ENCODE data around the gene EGF.

EGF gene

DNA sequence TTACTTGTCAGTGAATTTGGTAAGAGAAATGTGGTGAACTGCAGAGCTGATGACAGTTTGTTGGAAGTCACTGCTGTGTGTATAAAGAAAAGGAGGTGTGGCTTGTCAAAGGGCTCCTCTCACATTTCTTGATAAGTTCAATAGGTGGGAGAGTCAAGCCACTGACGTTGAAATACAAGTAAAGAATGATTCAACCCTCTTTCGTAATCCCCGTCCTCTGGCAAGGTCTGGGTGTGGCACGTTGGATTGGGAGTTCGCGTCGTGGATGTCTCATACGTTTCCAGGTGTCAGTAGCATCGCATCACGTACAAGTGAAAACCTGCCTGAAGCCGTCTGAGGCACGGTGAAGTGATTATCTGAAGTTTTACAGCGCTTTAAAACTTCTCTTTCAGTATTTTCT, 76.4 kb downstream of the EGF start:
- Histone ChIP-seq H3K9me3 (ENCODE audit: control insufficient read depth, low read length) (no peaks in the 10 kb centered on the region), H3K36me3 (ENCODE audit: control insufficient read depth, insufficient read depth, low read length) (no peaks in the 10 kb centered on the region), H3K4me1 (ENCODE audit: control insufficient read depth, insufficient read depth, low read length) (no peaks in the 10 kb centered on the region), H3K4me3 (ENCODE audit: insufficient read depth, low read depth, low read length) (no peak overlapping the region), H3K27ac (ENCODE audit: insufficient read depth, low read depth, low read length, poor library complexity, severe bottlenecking) (no peak overlapping the region), H3K27me3 (ENCODE audit: control insufficient read depth, insufficient read depth, low read length, poor library complexity, severe bottlenecking) (no peaks in the 10 kb centered on the region)
- WGBS, 2 experiments, result 92 to 93% methylated on average over 13 of the region's 13 CpGs

DNA sequence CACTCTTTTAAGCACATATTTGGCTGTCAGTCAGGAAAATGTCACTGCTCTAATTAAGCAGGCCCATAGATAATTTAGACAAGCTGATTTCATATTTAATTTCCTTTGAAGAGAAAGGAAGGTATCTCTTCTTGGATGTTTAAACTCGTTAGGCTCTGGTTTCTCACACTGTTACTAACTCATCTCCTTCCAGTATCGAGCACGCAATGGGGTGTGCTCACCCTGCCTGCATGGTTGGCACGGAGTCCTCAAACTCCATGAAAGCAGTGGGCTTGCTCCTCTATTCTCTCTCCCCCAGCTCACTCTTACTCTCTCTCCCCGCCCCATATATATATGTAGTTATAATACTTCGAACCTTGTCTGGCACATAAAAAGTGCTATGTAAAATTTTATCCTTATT, 76.9 kb downstream of the EGF start:
- Histone ChIP-seq H3K36me3 (ENCODE audit: control insufficient read depth, insufficient read depth, low read length) (no peaks in the 10 kb centered on the region), H3K4me1 (ENCODE audit: control insufficient read depth, insufficient read depth, low read length) (no peaks in the 10 kb centered on the region), H3K9me3 (ENCODE audit: control insufficient read depth, low read length) (no peaks in the 10 kb centered on the region), H3K27me3 (ENCODE audit: control insufficient read depth, insufficient read depth, low read length, poor library complexity, severe bottlenecking) (no peaks in the 10 kb centered on the region), H3K27ac (ENCODE audit: insufficient read depth, low read depth, low read length, poor library complexity, severe bottlenecking) (no peak overlapping the region), H3K4me3 (ENCODE audit: insufficient read depth, low read depth, low read length) (no peak overlapping the region)
- WGBS, 2 experiments, result 93 to 99% methylated on average over 4 of the region's 6 CpGs

DNA sequence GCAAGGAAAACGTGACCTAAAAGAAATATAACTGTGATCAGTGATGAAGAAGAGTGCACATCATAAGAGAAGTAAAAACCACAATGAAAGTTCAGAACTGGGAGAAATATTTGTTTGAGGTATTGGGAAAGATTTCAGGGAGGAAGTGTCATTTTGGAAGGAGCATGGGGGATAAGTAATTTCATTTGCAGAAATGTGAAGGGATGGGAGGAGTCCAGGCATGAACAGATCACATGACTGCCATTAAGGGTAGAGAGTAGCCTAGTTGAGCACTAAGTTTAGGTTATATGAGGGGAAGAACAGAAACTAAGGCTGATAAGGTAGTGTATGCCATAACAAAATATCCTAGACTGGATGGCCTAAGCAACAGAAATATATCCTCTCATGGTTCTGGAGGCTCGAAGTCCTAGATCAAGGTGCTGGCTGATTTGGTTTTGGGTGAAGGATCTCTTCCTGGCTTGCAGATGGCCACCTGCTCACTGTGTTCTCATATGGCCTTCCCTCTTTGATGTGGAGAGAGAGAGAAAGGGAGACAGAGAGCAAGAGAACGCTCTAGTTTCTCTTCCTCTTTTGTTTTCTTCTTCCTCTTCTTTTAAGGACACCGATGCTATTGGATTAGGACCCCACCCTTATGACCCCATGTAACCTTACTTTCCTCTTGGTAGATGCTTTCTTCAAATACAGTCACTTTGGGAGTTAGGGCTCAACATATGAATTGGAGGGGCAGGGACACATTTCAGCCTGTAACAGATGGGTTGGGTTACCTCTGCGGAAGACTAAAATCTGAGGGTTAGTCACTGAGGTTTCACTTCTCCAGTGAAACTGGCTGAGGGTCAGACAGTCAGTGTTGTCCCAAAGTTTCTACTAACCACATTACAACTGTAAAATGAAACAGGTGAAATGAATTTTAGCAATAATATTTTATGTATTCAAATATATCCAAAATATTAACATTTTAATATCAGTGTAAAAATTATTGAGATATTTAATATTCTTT, 77.9 kb downstream of the EGF start:
- WGBS, 2 experiments, result 80 to 90% methylated on average over 5 of the region's 5 CpGs
- Histone ChIP-seq H3K27me3 (ENCODE audit: control insufficient read depth, insufficient read depth, low read length, poor library complexity, severe bottlenecking) (no peaks in the 10 kb centered on the region), H3K9me3 (ENCODE audit: control insufficient read depth, low read length) (no peaks in the 10 kb centered on the region), H3K4me1 (ENCODE audit: control insufficient read depth, insufficient read depth, low read length) (no peaks in the 10 kb centered on the region), H3K27ac (ENCODE audit: insufficient read depth, low read depth, low read length, poor library complexity, severe bottlenecking) (no peak overlapping the region), H3K36me3 (ENCODE audit: control insufficient read depth, insufficient read depth, low read length) (no peaks in the 10 kb centered on the region), H3K4me3 (ENCODE audit: insufficient read depth, low read depth, low read length) (no peak overlapping the region)

DNA sequence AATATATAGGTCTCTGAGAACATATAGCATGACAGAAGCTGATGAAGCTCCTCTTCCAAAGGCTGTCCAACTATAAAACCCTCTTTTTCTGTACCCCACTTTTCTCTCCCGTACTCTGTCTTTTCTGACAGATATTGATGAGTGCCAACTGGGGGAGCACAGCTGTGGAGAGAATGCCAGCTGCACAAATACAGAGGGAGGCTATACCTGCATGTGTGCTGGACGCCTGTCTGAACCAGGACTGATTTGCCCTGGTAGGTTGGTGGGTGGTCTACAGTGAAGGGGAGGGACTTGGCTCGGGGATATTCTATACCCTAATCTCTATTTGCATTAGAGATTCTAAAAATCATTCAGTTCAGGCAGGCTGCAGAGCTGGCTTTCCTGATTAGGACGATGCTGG, 80.4 kb downstream of the EGF start:
- Histone ChIP-seq H3K27ac (ENCODE audit: insufficient read depth, low read depth, low read length, poor library complexity, severe bottlenecking) (no peak overlapping the region), H3K36me3 (ENCODE audit: control insufficient read depth, insufficient read depth, low read length) (no peaks in the 10 kb centered on the region), H3K4me3 (ENCODE audit: insufficient read depth, low read depth, low read length) (no peak overlapping the region), H3K27me3 (ENCODE audit: control insufficient read depth, insufficient read depth, low read length, poor library complexity, severe bottlenecking) (no peaks in the 10 kb centered on the region), H3K9me3 (ENCODE audit: control insufficient read depth, low read length) (no peaks in the 10 kb centered on the region), H3K4me1 (ENCODE audit: control insufficient read depth, insufficient read depth, low read length) (no peaks in the 10 kb centered on the region)
- 84% methylated on average over 3 of the region's 4 CpGs for WGBS, 2 experiments

DNA sequence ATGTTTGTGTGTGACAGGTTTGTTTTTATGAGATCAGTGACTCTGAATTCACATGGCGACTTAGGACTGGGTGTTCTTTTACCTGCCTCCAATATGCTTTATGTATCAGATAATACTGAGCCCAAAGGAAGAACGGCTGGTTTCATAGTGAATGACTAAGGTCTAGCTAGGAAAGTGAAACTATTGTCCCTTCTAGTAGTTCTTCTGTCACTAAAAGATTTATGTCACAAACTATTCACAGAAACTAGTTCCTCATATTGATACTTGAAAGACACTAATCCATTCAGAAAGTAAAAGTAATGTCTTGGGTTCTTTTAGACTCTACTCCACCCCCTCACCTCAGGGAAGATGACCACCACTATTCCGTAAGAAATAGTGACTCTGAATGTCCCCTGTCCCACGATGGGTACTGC, 81.7 kb downstream of the EGF start:
- WGBS, 2 experiments, result 84 to 89% methylated on average over 4 of the region's 4 CpGs
- H3K27me3 ChIP-seq (ENCODE audit: control insufficient read depth, insufficient read depth, low read length, poor library complexity, severe bottlenecking), result no peaks in the 10 kb centered on the region
- no peaks in the 10 kb centered on the region for H3K9me3 ChIP-seq (ENCODE audit: control insufficient read depth, low read length)
- H3K27ac ChIP-seq (ENCODE audit: insufficient read depth, low read depth, low read length, poor library complexity, severe bottlenecking), result no peak overlapping the region
- no peaks in the 10 kb centered on the region for H3K4me1 ChIP-seq (ENCODE audit: control insufficient read depth, insufficient read depth, low read length)
- no peak overlapping the region for H3K4me3 ChIP-seq (ENCODE audit: insufficient read depth, low read depth, low read length)
- no peaks in the 10 kb centered on the region for H3K36me3 ChIP-seq (ENCODE audit: control insufficient read depth, insufficient read depth, low read length)

DNA sequence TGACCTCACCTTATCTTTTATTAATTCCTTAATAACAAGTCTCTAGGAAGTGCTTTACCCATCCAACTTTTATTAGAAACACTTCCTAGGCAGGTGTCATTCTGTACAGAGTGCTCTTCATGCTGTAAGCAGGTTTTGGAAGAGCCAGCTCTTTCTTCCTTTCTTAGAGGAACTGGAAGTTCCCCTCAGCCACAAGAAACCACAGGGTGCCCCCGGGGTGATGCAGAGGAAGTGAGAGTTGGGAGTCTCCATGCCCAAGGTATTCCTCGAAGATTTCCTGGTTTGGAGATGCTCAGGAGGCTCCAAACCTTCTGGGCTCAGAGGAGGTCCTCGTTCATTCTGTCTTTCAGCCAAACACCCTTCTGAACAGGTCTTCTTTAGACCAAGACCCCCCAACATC, 83.8 kb downstream of the EGF start:
- Histone ChIP-seq H3K27ac (ENCODE audit: insufficient read depth, low read depth, low read length, poor library complexity, severe bottlenecking) (no peak overlapping the region), H3K4me1 (ENCODE audit: control insufficient read depth, insufficient read depth, low read length) (no peaks in the 10 kb centered on the region), H3K4me3 (ENCODE audit: insufficient read depth, low read depth, low read length) (no peak overlapping the region), H3K36me3 (ENCODE audit: control insufficient read depth, insufficient read depth, low read length) (no peaks in the 10 kb centered on the region), H3K9me3 (ENCODE audit: control insufficient read depth, low read length) (no peaks in the 10 kb centered on the region), H3K27me3 (ENCODE audit: control insufficient read depth, insufficient read depth, low read length, poor library complexity, severe bottlenecking) (no peaks in the 10 kb centered on the region)
- 82 to 84% methylated on average over 3 of the region's 3 CpGs for WGBS, 2 experiments

DNA sequence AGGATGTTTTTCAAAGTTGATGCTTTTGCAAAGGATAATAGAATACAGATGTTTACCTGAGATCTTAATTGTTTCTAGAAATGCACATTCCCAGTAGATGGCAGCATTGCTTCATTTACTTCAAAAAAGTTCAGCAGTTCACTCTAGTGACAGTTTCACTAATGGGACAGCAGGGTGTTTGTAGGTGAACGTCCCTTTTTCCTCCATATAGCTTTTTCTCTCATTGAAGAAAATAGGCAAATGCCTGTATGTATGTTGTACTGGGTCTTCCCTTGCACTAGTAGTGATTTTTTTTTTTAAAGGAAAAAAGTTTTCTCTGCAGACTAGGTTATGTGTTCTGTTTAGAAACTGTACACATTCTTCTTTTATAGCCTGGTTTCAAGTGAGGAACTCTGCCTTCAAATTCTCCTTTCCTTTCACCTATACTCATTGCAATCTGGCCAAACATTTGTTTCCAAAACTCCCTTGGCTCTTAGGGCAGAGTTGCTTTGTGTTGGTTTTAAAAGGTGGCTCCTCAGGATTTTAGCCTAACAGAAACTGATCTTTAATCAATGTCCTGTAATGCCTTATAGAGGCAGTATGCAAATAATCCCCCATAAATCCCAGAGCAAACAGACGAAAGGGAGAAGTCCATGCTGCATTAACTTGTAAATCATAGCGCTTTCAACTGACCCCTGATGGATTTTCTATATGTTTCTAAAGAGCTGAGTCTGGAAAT, 86.3 kb downstream of the EGF start:
- Histone ChIP-seq H3K9me3 (ENCODE audit: control insufficient read depth, low read length) (no peaks in the 10 kb centered on the region), H3K27me3 (ENCODE audit: control insufficient read depth, insufficient read depth, low read length, poor library complexity, severe bottlenecking) (no peaks in the 10 kb centered on the region), H3K36me3 (ENCODE audit: control insufficient read depth, insufficient read depth, low read length) (no peaks in the 10 kb centered on the region), H3K27ac (ENCODE audit: insufficient read depth, low read depth, low read length, poor library complexity, severe bottlenecking) (no peak overlapping the region), H3K4me1 (ENCODE audit: control insufficient read depth, insufficient read depth, low read length) (no peaks in the 10 kb centered on the region), H3K4me3 (ENCODE audit: insufficient read depth, low read depth, low read length) (no peak overlapping the region)
- 64 to 96% methylated on average over 2 to 3 of the region's 3 CpGs for WGBS, 2 experiments

DNA sequence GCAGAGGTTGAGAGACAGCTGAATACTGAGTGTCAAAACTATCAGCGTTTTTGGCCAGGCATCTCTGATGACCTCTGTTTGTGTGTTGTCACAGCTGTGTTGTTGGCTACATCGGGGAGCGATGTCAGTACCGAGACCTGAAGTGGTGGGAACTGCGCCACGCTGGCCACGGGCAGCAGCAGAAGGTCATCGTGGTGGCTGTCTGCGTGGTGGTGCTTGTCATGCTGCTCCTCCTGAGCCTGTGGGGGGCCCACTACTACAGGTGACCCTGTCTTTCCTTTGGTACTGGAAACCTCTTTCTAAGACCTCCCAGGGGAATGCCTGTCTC, 86.9 kb downstream of the EGF start:
- Histone ChIP-seq H3K4me1 (ENCODE audit: control insufficient read depth, insufficient read depth, low read length) (no peaks in the 10 kb centered on the region), H3K27me3 (ENCODE audit: control insufficient read depth, insufficient read depth, low read length, poor library complexity, severe bottlenecking) (no peaks in the 10 kb centered on the region), H3K27ac (ENCODE audit: insufficient read depth, low read depth, low read length, poor library complexity, severe bottlenecking) (no peak overlapping the region), H3K36me3 (ENCODE audit: control insufficient read depth, insufficient read depth, low read length) (no peaks in the 10 kb centered on the region), H3K9me3 (ENCODE audit: control insufficient read depth, low read length) (no peaks in the 10 kb centered on the region), H3K4me3 (ENCODE audit: insufficient read depth, low read depth, low read length) (no peak overlapping the region)
- 93 to 95% methylated on average over 9 of the region's 9 CpGs for WGBS, 2 experiments

DNA sequence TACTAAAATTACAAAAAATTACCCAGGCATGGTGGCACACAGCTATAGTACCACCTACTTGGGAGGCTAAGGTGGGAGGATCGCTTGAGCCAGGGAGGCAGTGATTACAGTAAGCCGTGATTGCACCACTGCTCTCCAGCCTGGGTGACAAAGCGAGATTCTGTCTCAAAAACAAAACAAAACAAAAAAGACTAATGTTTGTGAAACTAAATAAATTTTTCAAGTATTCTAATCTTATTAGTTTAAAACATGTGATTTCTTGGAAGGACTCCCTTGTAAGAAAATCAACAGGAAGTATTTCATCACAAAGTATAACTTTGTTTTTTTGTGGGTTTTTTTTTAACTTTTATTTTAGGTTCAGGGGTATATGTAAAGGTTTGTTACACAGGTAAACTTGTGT, 89.6 kb downstream of the EGF start:
- no peaks in the 10 kb centered on the region for H3K4me1 ChIP-seq (ENCODE audit: control insufficient read depth, insufficient read depth, low read length)
- 86 to 94% methylated on average over 2 to 3 of the region's 3 CpGs for WGBS, 2 experiments
- H3K36me3 ChIP-seq (ENCODE audit: control insufficient read depth, insufficient read depth, low read length), result no peaks in the 10 kb centered on the region
- H3K4me3 ChIP-seq (ENCODE audit: insufficient read depth, low read depth, low read length), result no peak overlapping the region
- H3K27ac ChIP-seq (ENCODE audit: insufficient read depth, low read depth, low read length, poor library complexity, severe bottlenecking), result no peak overlapping the region
- H3K27me3 ChIP-seq (ENCODE audit: control insufficient read depth, insufficient read depth, low read length, poor library complexity, severe bottlenecking), result no peaks in the 10 kb centered on the region
- no peaks in the 10 kb centered on the region for H3K9me3 ChIP-seq (ENCODE audit: control insufficient read depth, low read length)

DNA sequence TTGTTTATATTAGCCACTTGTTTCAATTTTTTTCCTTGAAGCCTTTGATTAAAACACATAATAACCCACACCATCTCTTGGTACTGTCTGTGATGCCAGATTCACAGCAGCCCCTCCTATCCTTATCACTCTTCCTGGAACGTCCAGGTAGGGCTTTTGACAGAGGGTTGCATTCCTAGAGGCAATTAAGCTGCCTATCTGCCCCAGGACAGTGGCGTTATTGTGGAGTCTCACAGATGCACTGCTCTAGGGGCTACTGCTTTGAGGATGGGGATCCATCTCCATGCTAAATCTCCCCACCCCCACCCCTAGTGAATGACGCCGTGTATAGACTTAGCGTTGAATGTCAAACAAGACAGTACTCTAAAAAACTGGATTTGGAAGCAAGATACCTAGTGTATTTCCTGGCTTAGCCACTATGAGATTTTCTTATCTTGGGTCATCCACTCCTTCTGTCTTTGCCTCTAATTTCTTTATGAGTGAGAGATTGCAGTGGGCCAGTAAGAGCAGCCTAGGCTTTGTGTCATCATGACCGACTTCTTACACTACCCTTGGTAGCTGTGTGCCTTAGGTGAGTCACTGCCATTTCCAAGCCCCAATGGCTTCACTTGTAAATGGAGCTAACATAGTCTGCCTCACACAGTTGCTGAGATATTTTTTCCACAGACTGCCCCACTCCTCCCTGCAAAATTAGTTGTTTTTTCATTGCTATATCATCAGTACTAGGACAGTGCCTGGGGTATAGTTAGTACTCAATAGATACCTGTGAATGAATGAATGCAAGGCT, 90.9 kb downstream of the EGF start:
- H3K4me1 ChIP-seq (ENCODE audit: control insufficient read depth, insufficient read depth, low read length), result no peaks in the 10 kb centered on the region
- no peak overlapping the region for H3K27ac ChIP-seq (ENCODE audit: insufficient read depth, low read depth, low read length, poor library complexity, severe bottlenecking)
- H3K4me3 ChIP-seq (ENCODE audit: insufficient read depth, low read depth, low read length), result no peak overlapping the region
- H3K9me3 ChIP-seq (ENCODE audit: control insufficient read depth, low read length), result no peaks in the 10 kb centered on the region
- no peaks in the 10 kb centered on the region for H3K27me3 ChIP-seq (ENCODE audit: control insufficient read depth, insufficient read depth, low read length, poor library complexity, severe bottlenecking)
- H3K36me3 ChIP-seq (ENCODE audit: control insufficient read depth, insufficient read depth, low read length), result no peaks in the 10 kb centered on the region
- WGBS, 2 experiments, result 84 to 87% methylated on average over 6 of the region's 6 CpGs

Measured in ectodermal cell (in vitro differentiated cells).